Endothelial cell (in vitro differentiated cells): ENCODE results near the gene TSPEAR. TPM values are rescaled to one million over a fixed set of nuclear protein-coding genes. Genes with fewer than 3 reads are reported as not detected.
A peak's percentile ranks its signal among the peaks of the same experiment; 100 is the strongest.

Source experiments
- DNase-seq: peaks from one replicate; pipeline ENCODE4 v3.0.0; 2021; ENCODE audit warnings: low spot score
- H3K27ac Mint-ChIP-seq: one replicate; pipeline ENCODE4 v1.8.0; 2021; ENCODE audit warnings: mixed read lengths, inconsistent platforms; ENCODE audit not compliant: unreplicated experiment
- H3K27me3 Mint-ChIP-seq: one replicate; pipeline ENCODE4 v1.8.0; 2021; ENCODE audit warnings: mild to moderate bottlenecking, moderate library complexity, mixed read lengths, inconsistent platforms; ENCODE audit not compliant: unreplicated experiment
- H3K36me3 Mint-ChIP-seq: one replicate; pipeline ENCODE4 v1.8.0; 2021; ENCODE audit warnings: mild to moderate bottlenecking, low read depth, mixed read lengths, inconsistent platforms; ENCODE audit not compliant: unreplicated experiment
- H3K4me1 Mint-ChIP-seq: one replicate; pipeline ENCODE4 v1.8.0; 2021; ENCODE audit warnings: mild to moderate bottlenecking, mixed read lengths, inconsistent platforms; ENCODE audit not compliant: unreplicated experiment
- H3K4me3 Mint-ChIP-seq: one replicate; pipeline ENCODE4 v1.8.0; 2021; ENCODE audit warnings: mild to moderate bottlenecking, mixed read lengths, inconsistent platforms; ENCODE audit not compliant: unreplicated experiment
- H3K9me3 Mint-ChIP-seq: one replicate; pipeline ENCODE4 v1.8.0; 2021; ENCODE audit warnings: mixed read lengths, inconsistent platforms; ENCODE audit not compliant: unreplicated experiment
- CTCF ChIP-seq: fragments of 200-600 bp; sonication (generic); IDR thresholded peaks from one replicate; pipeline ENCODE4 v1.5.0; 2021; ENCODE audit warnings: antibody characterized with exemption; ENCODE audit not compliant: unreplicated experiment
- total RNA-seq: library from RNA; stranded (reverse); fragmentation: NEBNext Ultra II Directional; extraction: Animal tissue kit (Norgen Biotek cat#: 25700); gene quantifications from one replicate; pipeline ENCODE4 v1.2.1, GENCODE V29; 2021; ENCODE audit not compliant: unreplicated experiment

Gene TSPEAR
- total RNA-seq, 1 donor from 2014 or later, result not detected

- Mint-ChIP-seq H3K4me1 (peaks cover 16% of the 10 kb centered on the region), H3K36me3 (peaks cover 8% of the 10 kb centered on the region), H3K27ac (no peak overlapping the region), H3K9me3 (no peaks in the 10 kb centered on the region), H3K4me3 (no peak overlapping the region), H3K27me3 (peaks cover 29% of the 10 kb centered on the region)
- no peak for TF ChIP-seq CTCF
- DNase-seq, result no peak
These were observed 2.4 kb downstream of the TSPEAR start for GRCh38 chr21:44708866-44709425.

GRCh38 chr21:44708213-44708865 lies 3.0 kb downstream of the TSPEAR start:
- Mint-ChIP-seq H3K4me3 (no peak overlapping the region), H3K4me1 (peaks cover 16% of the 10 kb centered on the region), H3K27me3 (peaks cover 27% of the 10 kb centered on the region), H3K9me3 (no peaks in the 10 kb centered on the region), H3K36me3 (peaks cover 8% of the 10 kb centered on the region), H3K27ac (no peak overlapping the region)
- no peak for TF ChIP-seq CTCF
- DNase-seq, result no peak

- Mint-ChIP-seq H3K9me3 (no peaks in the 10 kb centered on the region), H3K36me3 (peaks cover 8% of the 10 kb centered on the region), H3K27me3 (peaks cover 24% of the 10 kb centered on the region), H3K4me3 (peak overlapping the region; percentile 47), H3K4me1 (peaks cover 16% of the 10 kb centered on the region), H3K27ac (no peak overlapping the region)
- no peak for TF ChIP-seq CTCF
- DNase-seq, result no peak
These were observed 4.4 kb downstream of the TSPEAR start for GRCh38 chr21:44706706-44707581.

- Mint-ChIP-seq H3K36me3 (peaks cover 8% of the 10 kb centered on the region), H3K9me3 (no peaks in the 10 kb centered on the region), H3K27me3 (peaks cover 24% of the 10 kb centered on the region), H3K27ac (no peak overlapping the region), H3K4me3 (no peak overlapping the region), H3K4me1 (peaks cover 16% of the 10 kb centered on the region)
- TF ChIP-seq CTCF, result no peak
- DNase-seq, result no peak
These were observed 5.2 kb downstream of the TSPEAR start for GRCh38 chr21:44706026-44706705.
